Measurements from ENCODE around the gene AGBL5. TPM values are rescaled to one million over a fixed set of nuclear protein-coding genes. Genes with fewer than 3 reads are reported as not detected.

AGBL5 gene
- total RNA-seq (2014; rRNA removed; shearing (Covaris generic)) (34.3 and 37.4 TPM in 2 replicates), total RNA-seq (2022) (42.0 and 51.8 TPM in 2 replicates), Bru-seq, nascent RNA (percentile 50 among the genes with signal in this experiment), BruChase-seq, experiment 1, labeled RNA remaining after a 6-hour chase (percentile 65 among the genes with signal in this experiment), BruChase-seq, experiment 2, labeled RNA remaining after a 2-hour chase (percentile 56 among the genes with signal in this experiment)
- long read RNA-seq, transcript AGBL5-209 (16 exons, 3,261 nt): minor isoform, 6 of 125 reads
- long read RNA-seq, transcript AGBL5-201 (11 exons, 2,382 nt): major isoform, 28 of 125 reads
- long read RNA-seq, partial matches to known transcripts: 13 of 125 reads
- long read RNA-seq, other reads (novel, unspliced or antisense): 76 of 125 reads

DNA sequence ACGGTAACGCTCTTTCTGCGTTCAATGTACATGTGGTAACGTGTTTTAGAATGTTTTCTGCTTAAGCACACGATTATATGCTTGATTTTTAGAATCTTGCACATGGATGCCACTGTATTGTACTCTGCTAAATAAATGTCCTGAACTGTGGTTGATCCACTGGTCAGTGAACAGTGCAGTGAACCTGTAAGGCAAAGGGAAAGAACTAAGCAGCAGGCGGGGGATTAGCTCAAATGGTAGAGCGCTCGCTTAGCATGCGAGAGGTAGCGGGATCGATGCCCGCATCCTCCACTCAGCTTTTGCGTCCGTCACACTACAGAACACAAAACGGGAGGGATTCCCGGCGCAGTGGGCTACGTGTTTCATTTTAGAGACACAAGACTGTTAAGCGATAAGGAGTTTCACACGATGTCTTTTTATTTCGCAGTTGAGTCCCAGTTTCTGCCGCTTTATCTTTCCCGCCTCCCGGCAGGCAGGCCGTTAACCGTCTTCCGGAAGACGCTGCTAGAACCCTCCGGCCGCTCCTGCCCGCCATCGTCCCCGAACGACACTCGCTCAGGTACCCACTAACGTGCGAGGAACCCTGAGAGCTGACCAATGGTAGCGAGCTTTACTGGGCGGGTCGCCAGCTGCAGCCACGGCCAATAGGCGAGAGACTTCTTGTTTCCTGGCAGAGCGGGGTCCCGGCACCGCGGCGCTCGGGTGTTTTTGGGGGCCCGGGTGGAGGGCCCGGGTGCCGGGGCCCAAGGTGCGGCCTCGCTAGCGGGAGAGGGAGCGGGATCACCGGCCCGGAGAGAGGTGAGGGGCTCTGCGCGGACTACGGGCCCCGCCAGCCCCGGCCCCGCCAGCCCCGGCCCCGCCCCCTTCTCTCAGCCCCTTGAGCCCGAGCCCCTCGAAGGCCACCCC, at the start of gene AGBL5:
Gene AGBL5 (plus strand): TSS at position 673 of the 906 bp plus-strand sequence. CDS start 1,291 bp downstream, outside the sequence.
- no peaks in the 10 kb centered on the region for H3K9me2 ChIP-seq (ENCODE audit: insufficient read depth, low read length)
- peak within 1 kb of the TSS; percentile 89 for H3K27ac ChIP-seq (ENCODE audit: low read depth, low read length, poor library complexity, severe bottlenecking)
- peak within 1 kb of the TSS; percentile 90 for H3K4me3 ChIP-seq (ENCODE audit: low read depth, low read length, poor library complexity, severe bottlenecking)
- intact Hi-C loops (cut with micrococcal nuclease; ENCODE audit: unreplicated experiment): loop anchor here (1.0 to 5.0 kb wide), 5 partner anchors 19 to 306 kb away; partner anchors contain the start of genes GTF3C2, KHK, OST4 and TMEM214
- H3K4me2 ChIP-seq (ENCODE audit: low read length): peak within 1 kb of the TSS; percentile 90
- no peaks in the 10 kb centered on the region for H3K9me3 ChIP-seq (ENCODE audit: low read length)
- peak within 1 kb of the TSS; percentile 84; the same call in 1 of the 2 replicates for H2AFZ ChIP-seq (ENCODE audit: low read length)
- no TSS peak for BruUV-seq (replicated peaks)
- TF ChIP-seq, protein P1, sequence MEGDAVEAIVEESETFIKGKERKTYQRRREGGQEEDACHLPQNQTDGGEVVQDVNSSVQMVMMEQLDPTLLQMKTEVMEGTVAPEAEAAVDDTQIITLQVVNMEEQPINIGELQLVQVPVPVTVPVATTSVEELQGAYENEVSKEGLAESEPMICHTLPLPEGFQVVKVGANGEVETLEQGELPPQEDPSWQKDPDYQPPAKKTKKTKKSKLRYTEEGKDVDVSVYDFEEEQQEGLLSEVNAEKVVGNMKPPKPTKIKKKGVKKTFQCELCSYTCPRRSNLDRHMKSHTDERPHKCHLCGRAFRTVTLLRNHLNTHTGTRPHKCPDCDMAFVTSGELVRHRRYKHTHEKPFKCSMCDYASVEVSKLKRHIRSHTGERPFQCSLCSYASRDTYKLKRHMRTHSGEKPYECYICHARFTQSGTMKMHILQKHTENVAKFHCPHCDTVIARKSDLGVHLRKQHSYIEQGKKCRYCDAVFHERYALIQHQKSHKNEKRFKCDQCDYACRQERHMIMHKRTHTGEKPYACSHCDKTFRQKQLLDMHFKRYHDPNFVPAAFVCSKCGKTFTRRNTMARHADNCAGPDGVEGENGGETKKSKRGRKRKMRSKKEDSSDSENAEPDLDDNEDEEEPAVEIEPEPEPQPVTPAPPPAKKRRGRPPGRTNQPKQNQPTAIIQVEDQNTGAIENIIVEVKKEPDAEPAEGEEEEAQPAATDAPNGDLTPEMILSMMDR (conservative IDR thresholded peaks at IDR 0.05; ENCODE audit: low read length): no peak
- TF ChIP-seq EZH2phosphoT487 (IDR thresholded peaks at IDR 0.05; ENCODE audit: borderline replicate concordance, low read depth, low read length): no peak
- peak; percentile 98 for DNase-seq (ENCODE audit: low spot score)
- POLR2A ChIA-PET: interaction anchor here (0.6 to 3.5 kb wide), 12 partner anchors 10 to 241 kb away, joined by 3 to 29 read pairs (median 6); partner anchors contain the start of genes OST4 and TMEM214
- H3K36me3 ChIP-seq (ENCODE audit: insufficient read depth, low read length): peaks cover 32% of the 10 kb centered on the region; the same call in 1 of the 2 replicates
- peaks cover 20% of the 10 kb centered on the region for H3K4me1 ChIP-seq (ENCODE audit: insufficient read depth, low read length, poor library complexity, severe bottlenecking)
- CTCF ChIA-PET (ENCODE audit: unreplicated experiment): interaction anchor here (0.6 to 0.7 kb wide), 3 partner anchors 36 to 96 kb away, joined by 4 to 5 read pairs (median 5); no protein-coding TSS in a partner anchor
- H3K79me2 ChIP-seq (ENCODE audit: insufficient read depth, low read depth, low read length): no peaks in the 10 kb centered on the region
- no peaks in the 10 kb centered on the region for H4K20me1 ChIP-seq (ENCODE audit: insufficient read depth, low read length)

DNA sequence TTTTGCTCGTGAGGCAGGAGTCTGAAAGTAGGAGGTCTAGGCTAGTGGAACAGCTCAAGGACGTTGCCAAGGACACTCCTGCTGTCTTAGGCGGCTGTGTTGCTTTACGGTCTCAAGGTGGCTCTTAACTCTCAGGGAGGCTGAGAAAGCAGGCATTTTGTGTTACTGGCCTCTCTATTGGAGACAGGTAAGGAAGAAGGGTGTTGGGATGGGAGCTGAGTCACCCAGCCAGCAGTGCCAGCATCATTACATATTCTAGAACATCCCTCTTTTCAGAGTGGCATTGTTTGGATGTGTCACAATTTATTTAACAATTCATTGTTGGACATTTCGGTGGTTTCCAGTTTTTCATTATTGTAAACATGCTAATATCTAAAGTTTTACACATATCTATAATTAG, 49.5 kb upstream of the AGBL5 start:
- no TSS peak for BruUV-seq (replicated peaks)
- intact Hi-C loops (cut with micrococcal nuclease; ENCODE audit: unreplicated experiment): no loop called here
- CTCF ChIA-PET (ENCODE audit: unreplicated experiment): interaction anchor here (0.5 kb wide), 1 partner anchor 1854 kb away, joined by 3 read pairs; no protein-coding TSS in a partner anchor

More for the DNA sequence above, 49.5 kb upstream of the AGBL5 start:
- H3K9me3 ChIP-seq (ENCODE audit: low read length): no peaks in the 10 kb centered on the region
- H4K20me1 ChIP-seq (ENCODE audit: insufficient read depth, low read length): no peaks in the 10 kb centered on the region
- no peaks in the 10 kb centered on the region for H3K36me3 ChIP-seq (ENCODE audit: insufficient read depth, low read length)
- no peak for TF ChIP-seq EZH2phosphoT487 (IDR thresholded peaks at IDR 0.05; ENCODE audit: borderline replicate concordance, low read depth, low read length)
- TF ChIP-seq, protein P1 (conservative IDR thresholded peaks at IDR 0.05; ENCODE audit: low read length): no peak
- H3K27ac ChIP-seq (ENCODE audit: low read depth, low read length, poor library complexity, severe bottlenecking): no peak overlapping the region
- H3K79me2 ChIP-seq (ENCODE audit: insufficient read depth, low read depth, low read length): no peaks in the 10 kb centered on the region
- no peaks in the 10 kb centered on the region for H3K4me1 ChIP-seq (ENCODE audit: insufficient read depth, low read length, poor library complexity, severe bottlenecking)
- no peak overlapping the region for H3K4me3 ChIP-seq (ENCODE audit: low read depth, low read length, poor library complexity, severe bottlenecking)
- POLR2A ChIA-PET: no interaction called here
- DNase-seq (ENCODE audit: low spot score): no peak
- H3K4me2 ChIP-seq (ENCODE audit: low read length): no peak overlapping the region
- H2AFZ ChIP-seq (ENCODE audit: low read length): no peak overlapping the region
- no peaks in the 10 kb centered on the region for H3K9me2 ChIP-seq (ENCODE audit: insufficient read depth, low read length)

Data from OCI-LY7 (cell line).